ENCODE data around the gene CPNE8.
A peak's percentile ranks its signal among the peaks of the same experiment; 100 is the strongest.

CPNE8 gene

GRCh38 chr12:38691164-38691563, 214.2 kb downstream of the CPNE8 start:
- peak; percentile 48 for DNase-seq (ENCODE audit: low read depth)
- no peak overlapping the region for H3K4me3 ChIP-seq (ENCODE audit: low read length)
- no peak for TF ChIP-seq CTCF (conservative IDR thresholded peaks at IDR 0.05; ENCODE audit: low read depth, low read length)

- H3K4me3 ChIP-seq (ENCODE audit: low read length), result no peak overlapping the region
- DNase-seq (ENCODE audit: low read depth), result no peak
- no peak for TF ChIP-seq CTCF (conservative IDR thresholded peaks at IDR 0.05; ENCODE audit: low read depth, low read length)
Measured at GRCh38 chr12:38690646-38691045, 214.7 kb downstream of the CPNE8 start.

DNA sequence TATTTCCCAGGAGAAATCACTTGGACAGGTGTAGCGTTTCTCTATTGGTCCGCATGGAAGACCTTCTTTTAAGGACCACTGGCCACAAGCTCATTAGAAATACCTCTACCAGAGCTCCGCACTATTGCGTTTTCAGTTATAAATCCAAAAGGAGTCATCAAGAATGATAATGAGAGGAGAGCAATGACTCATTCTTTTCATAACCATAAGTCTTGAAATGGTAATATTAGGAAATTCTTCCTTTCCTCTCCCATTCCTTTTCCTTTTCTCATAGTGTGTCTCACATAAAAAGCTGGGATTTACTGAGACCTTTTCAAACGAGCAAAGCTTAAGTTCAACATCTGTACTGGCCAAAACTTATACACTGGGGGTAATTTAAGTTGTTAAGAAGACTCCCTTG, 215.7 kb downstream of the CPNE8 start:
- no peak overlapping the region for H3K4me3 ChIP-seq (ENCODE audit: low read length)
- DNase-seq (ENCODE audit: low read depth), result no peak
- TF ChIP-seq CTCF (conservative IDR thresholded peaks at IDR 0.05; ENCODE audit: low read depth, low read length), result no peak

GRCh38 chr12:38689195-38689594, 216.2 kb downstream of the CPNE8 start:
- H3K4me3 ChIP-seq (ENCODE audit: low read length), result no peak overlapping the region
- no peak for DNase-seq (ENCODE audit: low read depth)
- no peak for TF ChIP-seq CTCF (conservative IDR thresholded peaks at IDR 0.05; ENCODE audit: low read depth, low read length)

DNA sequence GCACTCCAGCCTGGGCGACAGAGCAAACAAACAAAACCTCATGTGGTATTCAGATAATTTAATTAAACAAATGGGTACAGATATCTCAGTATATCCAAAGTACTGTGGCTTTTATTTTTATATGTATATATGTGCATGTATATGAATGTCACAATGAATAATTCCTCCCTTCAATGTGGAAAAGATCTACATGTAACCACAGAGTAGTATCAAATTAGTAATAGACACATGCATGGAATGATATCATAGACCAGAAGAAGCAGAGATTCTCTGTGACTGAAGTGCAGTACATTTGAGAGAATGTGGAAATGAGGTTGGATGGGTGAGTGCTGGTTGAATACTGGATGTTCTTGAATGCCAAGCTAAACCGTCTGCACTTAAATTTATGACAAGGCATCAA, 222.9 kb downstream of the CPNE8 start:
- no peak overlapping the region for H3K4me3 ChIP-seq (ENCODE audit: low read length)
- no peak for DNase-seq (ENCODE audit: low read depth)
- TF ChIP-seq CTCF (conservative IDR thresholded peaks at IDR 0.05; ENCODE audit: low read depth, low read length), result no peak

GRCh38 chr12:38669530-38669929, 235.9 kb downstream of the CPNE8 start:
- no peak for TF ChIP-seq CTCF (conservative IDR thresholded peaks at IDR 0.05; ENCODE audit: low read depth, low read length)
- H3K4me3 ChIP-seq (ENCODE audit: low read length), result no peak overlapping the region
- DNase-seq (ENCODE audit: low read depth), result no peak

GRCh38 chr12:38669081-38669480, 236.3 kb downstream of the CPNE8 start:
- TF ChIP-seq CTCF (conservative IDR thresholded peaks at IDR 0.05; ENCODE audit: low read depth, low read length), result no peak

More at GRCh38 chr12:38669081-38669480, 236.3 kb downstream of the CPNE8 start:
- H3K4me3 ChIP-seq (ENCODE audit: low read length), result no peak overlapping the region
- no peak for DNase-seq (ENCODE audit: low read depth)
